NCI-H2171 treated with DMSO at 0.1 percent for 48 hours (cell line): ENCODE results near the gene POT1.
"Not testable (repeated sequence)": the region's sequence is repeated elsewhere in the genome, so short reads cannot be mapped to it uniquely, and the experiment has no call there.

Source experiments
- DNase-seq: peaks from one replicate; lab custom pipeline; 2025; lab: John Stamatoyannopoulos, UW

POT1 gene, protein sequence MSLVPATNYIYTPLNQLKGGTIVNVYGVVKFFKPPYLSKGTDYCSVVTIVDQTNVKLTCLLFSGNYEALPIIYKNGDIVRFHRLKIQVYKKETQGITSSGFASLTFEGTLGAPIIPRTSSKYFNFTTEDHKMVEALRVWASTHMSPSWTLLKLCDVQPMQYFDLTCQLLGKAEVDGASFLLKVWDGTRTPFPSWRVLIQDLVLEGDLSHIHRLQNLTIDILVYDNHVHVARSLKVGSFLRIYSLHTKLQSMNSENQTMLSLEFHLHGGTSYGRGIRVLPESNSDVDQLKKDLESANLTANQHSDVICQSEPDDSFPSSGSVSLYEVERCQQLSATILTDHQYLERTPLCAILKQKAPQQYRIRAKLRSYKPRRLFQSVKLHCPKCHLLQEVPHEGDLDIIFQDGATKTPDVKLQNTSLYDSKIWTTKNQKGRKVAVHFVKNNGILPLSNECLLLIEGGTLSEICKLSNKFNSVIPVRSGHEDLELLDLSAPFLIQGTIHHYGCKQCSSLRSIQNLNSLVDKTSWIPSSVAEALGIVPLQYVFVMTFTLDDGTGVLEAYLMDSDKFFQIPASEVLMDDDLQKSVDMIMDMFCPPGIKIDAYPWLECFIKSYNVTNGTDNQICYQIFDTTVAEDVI

DNA sequence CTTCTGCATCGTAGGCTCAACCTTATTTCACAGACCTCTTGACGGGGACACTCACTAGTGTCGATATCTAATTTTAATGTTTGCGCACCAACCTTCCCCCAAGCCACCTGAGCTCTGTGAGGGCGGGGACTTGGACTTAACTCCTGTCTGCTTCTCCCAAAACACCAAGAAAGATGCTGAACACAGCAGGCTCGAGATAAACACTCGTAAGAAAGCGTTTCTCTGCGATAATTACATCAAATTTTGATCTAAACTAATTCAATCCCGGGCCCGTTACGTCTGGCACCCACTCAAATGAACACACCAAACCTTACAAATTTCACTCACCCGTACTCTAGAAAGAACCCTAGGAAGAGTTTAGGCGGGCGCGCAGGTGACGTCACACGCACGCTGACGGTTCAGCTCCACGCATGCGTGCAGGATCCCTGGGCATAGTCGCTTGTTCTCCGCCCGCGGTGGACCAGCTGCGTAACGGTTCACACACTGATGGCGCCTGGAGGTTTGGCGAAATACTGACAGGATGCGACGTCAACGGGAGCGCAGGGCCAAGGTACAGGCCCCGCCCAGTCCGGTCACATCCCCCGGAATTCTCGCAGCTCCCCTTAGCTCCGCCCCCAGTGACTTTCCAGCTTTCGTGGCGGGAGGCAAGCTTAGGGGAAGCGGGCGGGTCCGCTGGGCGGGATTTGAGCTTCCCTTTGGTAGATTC, at the start of gene POT1:
POT1 (minus strand) TSS at position 359 of the 706 bp plus-strand sequence. CDS start 32,652 bp downstream, outside the sequence.
- DNase-seq: peak; percentile 99

DNA sequence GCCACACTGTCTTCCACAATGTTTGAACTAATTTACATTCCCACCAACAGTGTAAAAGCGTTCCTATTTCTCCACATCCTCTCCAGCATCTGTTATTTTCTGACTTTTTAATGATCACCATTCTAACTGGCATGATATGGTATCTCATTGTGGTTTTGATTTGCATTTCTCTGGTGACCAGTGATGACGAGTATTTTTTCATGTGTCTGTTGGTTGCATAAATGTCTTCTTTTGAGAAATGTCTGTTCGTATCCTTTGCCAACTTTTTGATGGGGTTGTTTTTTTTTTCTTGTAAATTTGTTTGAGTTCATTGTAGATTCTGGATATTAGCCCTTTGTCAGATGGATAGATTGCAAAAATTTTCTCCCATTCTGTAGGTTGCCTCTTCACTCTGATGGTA, 45.5 kb upstream of the POT1 start:
- not testable (repeated sequence) for DNase-seq

DNA sequence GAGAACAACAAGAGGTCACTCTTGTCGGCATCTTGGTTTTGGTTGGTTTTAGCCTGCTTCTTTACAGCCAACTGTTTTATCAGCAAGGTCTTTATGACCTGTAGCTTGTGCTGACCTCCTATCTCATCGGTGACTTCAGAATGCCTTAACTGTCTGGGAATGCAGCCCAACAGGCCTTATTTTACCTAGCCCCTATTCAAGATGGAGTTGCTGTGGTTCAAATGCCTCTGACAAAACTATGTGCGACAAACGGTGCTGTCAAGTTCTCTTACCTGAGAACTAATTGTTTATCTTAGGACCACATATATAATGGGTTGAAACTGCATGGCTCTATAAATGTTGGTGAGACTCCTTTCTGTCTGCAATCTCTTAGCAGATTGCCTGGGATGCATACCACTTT, 35.9 kb upstream of the POT1 start:
- no peak for DNase-seq

DNA sequence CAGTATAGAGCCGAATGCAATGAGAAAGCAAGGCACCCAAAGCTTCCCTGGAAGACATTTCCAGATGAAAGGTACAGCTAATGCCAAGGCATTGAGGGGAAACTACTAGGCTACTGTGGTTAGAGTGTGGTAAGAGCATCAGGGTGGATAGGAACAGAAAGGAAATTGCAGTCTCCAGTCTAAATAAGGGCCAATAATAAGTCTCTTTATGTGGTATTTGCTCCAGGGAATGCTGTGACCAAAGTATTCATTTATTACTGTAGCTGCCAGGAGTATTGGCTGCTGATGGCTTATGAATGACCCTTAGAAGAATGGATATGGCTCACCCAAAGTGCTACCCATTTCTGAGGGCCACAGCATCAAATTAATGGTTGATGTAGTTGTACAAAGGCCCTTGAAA, 30.1 kb upstream of the POT1 start:
- no peak for DNase-seq

DNA sequence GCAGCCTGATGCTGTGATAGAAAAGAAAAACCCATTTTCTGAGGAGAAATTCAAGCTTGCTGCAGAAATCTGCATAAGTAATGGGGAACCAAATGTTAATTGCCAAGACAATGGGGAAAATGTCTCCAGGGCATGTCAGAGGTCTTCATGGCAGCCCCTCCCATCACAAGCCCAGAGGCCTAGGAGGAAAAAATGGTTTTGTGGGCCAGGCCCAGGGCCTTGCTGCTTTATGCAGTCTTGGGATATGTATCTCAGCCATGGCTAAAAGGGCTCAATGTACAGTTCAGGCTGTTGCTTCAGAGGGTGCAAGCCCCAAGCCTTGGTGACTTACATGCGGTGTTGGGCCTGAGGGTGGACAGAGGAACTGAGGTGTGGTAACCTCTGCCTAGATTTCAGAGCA, 28.3 kb upstream of the POT1 start:
- not testable (repeated sequence) for DNase-seq

DNA sequence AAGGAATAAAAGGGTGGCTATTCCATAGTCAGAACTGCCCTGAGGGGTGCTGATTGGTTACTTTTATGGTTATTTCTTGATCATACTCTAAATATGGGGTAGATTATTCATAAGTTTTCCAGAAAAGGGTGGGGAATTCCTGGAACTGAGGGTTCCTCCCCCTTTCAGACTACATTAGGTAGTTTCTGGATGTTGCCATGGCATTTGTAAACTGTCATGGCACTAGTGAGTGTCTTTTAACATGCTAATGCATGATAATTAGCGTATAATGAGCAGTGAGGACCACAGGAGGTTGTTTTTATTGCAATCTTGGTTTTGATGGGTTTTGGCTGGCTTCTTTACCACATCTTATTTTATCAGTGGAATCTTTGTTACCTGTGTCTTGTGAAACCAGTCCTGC, 26.5 kb upstream of the POT1 start:
- DNase-seq: no peak

DNA sequence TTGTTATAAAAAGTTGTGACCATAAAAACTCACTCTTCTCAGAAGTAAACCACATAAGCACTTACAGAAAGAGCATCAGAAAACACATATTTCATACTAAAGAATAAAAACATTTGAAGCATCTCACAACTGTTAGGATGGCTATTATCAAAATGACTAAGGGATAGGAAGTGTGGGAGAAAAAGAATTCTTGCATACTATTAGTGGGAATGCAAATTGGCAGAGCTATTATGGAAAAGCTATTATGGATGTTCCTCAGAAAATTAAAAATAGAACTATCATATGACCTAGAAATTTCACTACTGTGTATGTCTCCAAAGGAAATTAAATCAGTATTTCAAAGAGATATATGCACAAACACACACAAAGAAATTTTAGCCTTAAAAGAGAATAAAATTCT, 25.2 kb upstream of the POT1 start:
- no peak for DNase-seq

DNA sequence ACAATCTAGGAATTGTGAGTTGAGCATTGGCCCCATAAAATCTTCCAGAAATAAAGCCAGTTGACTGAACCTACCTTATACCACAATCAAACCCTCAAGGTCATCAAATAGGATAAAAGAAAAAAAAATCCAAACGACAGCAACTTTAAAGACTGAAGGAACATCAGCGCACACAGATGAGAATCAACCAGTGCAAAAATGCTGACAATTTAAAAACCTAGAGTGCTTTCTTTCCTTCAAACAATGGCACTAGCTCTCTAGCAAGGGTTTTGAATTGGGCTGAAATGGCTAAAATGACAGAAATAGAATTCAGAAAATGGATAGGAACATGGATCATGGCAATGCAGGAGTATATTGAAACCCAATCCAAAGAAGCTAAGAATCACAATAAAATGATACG, 16.1 kb upstream of the POT1 start:
- no peak for DNase-seq

DNA sequence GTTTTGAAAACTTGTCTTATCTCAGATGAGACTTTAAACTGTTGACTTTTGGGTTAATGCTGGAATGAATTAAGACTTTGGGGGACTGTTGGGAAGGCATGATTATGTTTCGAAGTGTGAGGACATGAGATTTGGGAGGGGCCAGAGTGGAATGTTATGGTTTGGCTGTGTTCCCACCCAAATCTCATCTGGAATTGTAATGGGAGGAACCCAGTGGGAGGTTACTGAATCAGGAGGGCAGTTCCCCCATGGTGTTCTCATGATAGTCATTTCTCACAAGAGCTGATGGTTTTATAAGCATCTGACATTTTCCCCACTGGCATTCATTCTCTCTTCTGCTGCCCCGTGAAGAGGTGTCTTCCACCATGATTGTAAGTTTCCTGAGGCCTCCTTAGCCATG, 13.8 kb upstream of the POT1 start:
- DNase-seq: no peak

DNA sequence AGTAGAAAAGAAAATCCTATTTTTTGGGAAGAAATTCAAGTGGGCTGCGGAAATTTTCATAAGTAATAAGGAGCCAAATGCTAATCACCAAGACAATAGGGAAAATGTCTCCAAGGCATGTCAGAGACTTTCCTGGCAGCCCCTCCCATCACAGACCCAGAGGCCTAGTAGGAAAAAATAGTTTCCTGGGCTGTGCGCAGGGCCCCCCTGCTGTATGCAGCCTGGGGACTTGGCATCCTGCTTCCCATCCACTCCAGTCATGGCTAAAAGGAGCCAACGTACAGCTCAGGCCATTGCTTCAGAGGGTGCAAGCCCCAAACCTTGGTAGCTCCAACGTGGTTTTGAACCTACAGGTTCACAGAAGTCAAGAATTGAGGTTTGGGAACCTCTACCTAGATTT, 12.8 kb upstream of the POT1 start:
- no peak for DNase-seq

DNA sequence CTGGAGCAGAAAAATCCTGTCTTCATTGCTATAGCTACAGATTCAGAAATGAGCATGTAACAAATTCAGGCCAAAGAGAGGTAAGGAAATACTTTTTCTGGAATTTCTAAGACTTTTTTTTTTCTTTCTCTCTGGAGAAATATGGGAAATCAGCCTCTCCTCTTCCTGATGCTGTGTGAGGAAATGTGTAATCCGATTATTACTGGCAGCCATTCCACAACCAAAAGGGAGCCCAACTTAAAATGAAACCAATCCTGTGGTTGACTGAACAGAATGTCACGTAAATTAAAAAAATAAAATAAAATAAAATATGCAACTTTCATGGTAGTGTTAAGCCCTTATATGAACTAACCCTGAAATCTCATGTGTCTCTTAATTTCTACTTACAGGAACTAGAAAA, 10.7 kb upstream of the POT1 start:
- no peak for DNase-seq

DNA sequence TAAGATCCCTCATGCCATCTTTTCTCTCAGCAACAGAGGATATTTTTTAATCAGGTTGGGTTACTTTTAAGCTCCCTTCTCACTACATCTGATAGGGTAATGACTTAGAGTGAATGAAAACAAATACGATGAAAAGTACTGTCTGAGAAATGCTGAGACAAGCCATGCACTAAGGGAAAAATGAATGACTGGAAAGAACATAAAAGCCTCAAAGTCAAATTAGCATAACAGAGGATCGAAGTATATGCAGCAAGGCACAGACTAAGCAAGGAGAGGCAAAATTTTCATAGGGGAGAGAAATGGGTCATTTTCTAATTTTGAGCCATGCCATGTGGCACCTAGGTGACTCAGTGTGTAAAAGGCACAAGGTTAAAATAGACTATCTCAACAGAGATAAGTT, 8.5 kb upstream of the POT1 start:
- no peak for DNase-seq

DNA sequence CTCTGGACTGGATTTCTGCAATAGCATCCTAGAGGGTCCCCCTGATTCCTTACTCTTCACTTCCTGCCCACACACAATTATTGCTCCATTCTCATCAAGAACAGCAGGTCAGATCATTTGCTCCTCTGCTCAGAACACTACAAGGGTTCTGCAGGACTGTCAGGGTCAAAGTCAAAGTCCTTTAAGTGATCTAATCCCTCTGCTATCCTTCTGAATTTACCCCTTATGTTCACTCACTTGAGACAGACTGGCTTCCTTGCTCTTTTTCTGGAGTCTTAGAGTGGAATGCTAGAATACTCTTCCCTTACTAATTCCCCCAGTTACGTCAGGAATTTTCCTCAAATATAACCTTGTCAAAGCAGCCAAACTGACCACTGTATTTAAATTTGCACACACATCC, 7.5 kb upstream of the POT1 start:
- no peak for DNase-seq

DNA sequence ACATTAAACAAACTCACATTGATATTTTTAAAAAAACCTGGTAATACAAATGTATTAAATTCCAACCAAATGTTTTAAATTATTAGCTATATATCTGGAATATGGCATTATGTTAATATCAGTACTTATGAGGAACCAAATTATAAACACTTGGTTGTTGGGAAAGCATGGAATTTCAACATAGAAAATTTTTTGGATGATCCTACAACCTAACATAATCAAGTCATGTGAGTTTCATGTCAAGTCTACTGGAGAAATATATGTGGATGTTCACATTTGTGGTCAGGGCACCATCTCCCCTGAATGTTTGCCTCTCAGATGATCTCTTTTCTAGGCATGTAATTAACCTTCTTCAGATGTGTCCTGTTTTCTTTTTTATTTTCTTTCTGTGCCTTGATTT, 5.2 kb upstream of the POT1 start:
- no peak for DNase-seq

DNA sequence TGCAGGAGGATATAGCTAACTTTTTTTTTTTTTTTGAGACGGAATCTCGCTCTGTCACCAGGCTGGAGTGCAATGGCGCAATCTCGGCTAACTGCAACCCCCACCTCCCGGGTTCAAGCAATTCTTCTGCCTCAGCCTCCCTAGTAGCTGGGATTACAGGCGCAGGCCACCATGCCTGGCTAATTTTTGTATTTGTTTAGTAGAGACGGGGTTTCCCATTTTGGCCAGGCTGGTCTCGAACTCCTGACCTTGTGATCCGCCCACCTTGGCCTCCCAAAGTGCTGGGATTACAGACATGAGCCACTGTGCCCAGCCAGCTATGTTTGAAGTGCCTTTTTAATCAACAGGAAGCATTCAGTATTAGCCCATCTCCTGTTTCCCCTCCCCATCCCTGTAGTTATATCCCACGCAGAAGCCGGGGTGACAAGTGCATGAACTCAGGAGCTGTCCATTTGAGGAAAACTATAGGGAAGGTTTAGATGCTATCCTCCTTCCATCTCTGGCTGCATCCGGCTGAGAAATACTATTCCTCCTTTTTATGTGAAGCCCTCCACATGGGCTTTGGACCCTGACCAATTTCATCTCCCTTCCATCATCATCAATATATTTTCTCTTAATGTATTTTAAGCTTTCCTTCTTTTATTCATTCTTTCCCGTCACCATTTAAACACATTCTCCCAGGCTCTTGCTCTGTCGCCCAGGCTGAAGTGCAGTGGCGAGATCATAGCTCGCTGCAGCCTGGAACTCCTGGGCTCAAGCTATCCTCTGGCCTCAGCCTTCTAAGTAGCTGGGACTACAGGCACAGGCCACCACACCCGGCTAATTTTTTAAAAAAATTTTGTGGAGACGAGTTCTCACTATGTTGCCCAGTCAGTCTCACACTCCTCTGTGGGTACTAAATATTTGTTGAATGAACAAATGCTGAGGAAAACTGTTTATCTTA, 1.3 kb upstream of the POT1 start:
- DNase-seq: no peak

DNA sequence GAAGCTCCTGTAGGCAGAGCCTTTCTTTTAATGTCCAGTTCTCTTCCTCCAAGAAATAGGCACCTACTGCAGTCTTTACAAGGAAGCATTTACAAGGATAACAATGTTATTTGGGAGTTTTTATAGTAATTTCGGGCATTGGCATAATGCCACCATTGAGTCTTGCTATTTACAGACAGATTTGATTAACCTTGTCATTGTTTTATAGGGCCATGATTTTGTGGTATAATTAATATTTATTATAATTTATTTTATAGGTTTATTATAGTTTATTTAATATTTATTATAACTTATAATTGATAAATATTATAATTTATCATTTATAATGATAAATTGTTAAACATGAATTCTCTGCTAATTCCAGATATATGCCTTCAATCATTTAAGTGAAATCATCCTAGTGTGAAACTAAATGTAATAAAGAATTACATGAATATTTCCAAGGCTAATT, 573 bp upstream of the POT1 start:
- DNase-seq: no peak

DNA sequence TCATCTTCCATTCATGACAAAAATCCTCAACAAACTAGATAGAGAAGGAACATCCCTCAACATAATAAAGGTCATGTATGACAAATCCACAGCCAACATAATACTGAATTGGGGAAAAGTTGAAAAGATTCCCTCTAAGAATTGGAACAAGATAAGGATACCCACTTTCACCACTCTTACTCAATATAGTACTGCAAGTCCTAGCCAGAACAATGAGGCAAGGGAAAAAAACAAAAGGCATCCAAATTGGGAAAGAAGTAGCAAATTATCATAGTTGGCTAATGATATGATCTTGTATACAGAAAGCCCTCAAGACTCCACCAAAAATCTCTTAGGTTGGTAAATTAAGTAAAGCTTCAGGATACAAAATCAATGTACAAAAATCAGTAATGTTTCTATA, 4.7 kb downstream of the POT1 start:
- DNase-seq: no peak

DNA sequence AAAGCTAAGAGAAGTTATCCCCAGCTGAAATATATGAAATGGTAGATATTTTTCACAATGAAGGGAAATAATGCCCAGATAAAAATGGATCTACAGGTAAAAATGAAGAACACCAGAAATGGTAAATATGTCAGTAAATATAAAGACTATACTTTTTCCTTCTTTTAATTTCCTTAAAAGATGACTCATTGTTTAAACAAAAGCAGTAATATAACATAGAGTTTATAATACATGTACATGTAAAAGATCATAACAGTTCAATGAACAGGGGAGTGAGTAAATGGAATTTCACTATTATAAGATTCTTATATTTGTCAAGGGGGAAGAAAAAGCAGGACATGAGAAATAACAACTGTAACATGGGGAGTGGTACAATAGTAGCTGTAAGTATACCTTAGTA, 7.4 kb downstream of the POT1 start:
- DNase-seq: no peak

DNA sequence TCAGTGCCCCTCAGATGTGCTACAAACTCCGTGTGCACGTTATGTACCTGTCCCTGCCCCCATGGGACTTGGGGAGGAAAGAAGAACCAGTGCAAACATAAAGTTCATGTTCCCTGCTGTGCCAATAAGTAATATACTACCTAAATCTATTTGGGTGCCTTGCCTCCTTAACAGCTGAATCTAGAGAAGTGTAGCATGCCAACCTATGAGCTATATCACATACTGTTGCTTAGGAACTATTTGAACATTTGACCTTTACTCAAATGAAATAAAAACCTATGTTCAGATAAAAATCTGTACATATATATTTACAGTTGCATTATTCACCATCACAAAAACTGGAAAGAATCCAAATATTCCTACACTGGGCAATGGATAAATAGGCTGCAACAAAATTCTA, 9.8 kb downstream of the POT1 start:
- DNase-seq: no peak

DNA sequence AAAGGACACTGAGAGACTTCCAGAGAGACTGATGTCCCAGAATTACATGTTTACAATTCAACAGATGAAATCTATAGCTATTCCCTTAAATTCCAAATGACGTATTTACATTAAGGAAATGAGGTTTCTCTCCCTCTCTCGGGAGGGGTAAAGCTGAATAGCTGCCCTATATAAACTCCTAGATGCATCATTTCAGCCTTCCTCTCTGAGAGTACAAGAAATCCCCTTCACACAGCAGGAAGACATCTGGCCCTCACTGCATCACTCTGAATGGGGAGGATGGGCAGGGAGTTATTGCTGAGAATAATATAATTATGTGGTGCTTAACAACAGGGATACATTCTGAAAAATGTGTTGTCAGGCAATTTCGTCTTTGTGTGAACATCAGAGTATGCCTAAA, 11.0 kb downstream of the POT1 start:
- DNase-seq: no peak

DNA sequence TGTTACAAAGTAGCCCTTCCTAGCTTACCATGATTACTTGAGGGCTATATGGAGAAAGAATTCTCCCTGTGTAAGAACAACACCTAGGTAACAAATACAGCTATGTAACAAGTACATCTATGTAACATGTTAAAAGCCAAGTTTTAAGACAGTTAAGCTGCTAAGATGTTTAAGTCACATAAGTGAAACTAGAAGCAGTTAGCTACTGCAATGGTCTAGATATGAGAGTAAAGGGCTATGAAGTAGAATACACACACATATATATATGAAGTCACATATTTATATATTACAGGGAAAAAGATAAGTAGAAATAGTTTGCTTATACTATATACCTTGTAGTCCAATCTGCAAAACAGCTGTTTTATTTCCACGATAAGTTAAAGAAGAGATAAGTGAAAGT, 14.4 kb downstream of the POT1 start:
- DNase-seq: no peak

DNA sequence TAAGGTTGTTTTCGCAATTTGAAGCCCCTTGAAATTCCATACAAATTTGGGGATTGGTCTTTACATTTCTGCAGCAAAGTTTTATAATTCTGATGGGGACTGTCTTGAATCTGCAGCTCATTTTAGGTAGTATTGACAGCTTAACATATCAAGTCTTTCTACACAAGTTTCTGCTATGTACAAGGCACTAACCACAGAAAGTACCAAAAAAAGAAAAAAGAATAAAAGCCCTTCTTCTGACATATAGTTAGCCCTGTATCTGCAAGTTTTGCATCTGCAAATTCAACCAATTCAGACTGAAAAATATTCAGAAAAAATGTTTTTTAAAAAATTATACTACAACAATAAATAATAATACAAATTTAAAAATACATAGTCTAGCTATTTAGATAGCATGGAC, 15.3 kb downstream of the POT1 start:
- DNase-seq: no peak
